Uterus (tissue), 2 donors: ENCODE measurements around the gene FCAR.

Source experiments
- POLR2A ChIP-seq, 2 donors: fragments of 450-650 bp; IDR thresholded peaks; one replicate each; pipeline ENCODE4 v1.6.1; 2016; ENCODE audit warnings: antibody characterized with exemption in 2 of 2, mild to moderate bottlenecking in 1 of 2, moderate library complexity in 1 of 2
- TF ChIP-seq, protein P1 (sequence below), 4 experiments: fragments of 200-600 bp in 2 of 4; fragments of 450-650 bp in 2 of 4; sonication (generic) in 2 of 4; IDR thresholded peaks; one replicate each; pipeline ENCODE4 v1.5.1; 2016 to 2019; ENCODE audit warnings: antibody characterized with exemption in 4 of 4, mild to moderate bottlenecking in 2 of 4, moderate library complexity in 1 of 4

DNA sequence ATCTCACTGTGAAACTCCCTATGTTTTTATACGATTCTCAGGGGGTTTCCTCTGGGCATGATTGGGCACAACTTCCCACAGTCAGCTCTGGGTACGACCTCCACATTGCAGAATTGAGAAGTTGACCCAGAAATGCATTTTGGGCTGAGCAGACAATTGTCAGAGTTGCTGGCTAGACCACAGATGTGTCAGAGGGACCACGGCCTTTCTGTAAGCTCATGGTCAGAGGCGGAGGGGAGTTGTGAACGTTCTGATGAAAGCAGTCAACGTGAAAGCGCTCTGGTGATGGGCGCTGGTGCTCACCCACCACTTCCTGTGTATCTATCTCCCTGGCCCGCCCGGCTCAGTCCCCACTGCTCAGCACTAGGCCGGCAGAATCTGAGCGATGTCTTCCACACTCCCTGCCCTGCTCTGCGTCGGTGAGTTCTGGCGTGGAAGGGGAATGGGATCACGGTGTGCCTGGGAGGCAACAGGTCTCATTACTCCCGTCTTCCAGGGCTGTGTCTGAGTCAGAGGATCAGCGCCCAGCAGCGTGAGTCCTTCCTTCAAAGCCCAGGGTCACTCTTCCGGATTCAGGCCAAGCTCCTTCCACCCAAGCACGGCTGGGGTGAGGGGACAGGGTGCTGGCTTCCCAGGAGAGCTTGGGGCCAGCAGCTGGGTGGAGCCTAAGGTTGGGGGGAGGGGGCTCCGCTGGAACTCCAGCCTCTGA, 31.9 kb downstream of the FCAR start, which contains the start of gene NCR1:
- TF ChIP-seq, protein P1, sequence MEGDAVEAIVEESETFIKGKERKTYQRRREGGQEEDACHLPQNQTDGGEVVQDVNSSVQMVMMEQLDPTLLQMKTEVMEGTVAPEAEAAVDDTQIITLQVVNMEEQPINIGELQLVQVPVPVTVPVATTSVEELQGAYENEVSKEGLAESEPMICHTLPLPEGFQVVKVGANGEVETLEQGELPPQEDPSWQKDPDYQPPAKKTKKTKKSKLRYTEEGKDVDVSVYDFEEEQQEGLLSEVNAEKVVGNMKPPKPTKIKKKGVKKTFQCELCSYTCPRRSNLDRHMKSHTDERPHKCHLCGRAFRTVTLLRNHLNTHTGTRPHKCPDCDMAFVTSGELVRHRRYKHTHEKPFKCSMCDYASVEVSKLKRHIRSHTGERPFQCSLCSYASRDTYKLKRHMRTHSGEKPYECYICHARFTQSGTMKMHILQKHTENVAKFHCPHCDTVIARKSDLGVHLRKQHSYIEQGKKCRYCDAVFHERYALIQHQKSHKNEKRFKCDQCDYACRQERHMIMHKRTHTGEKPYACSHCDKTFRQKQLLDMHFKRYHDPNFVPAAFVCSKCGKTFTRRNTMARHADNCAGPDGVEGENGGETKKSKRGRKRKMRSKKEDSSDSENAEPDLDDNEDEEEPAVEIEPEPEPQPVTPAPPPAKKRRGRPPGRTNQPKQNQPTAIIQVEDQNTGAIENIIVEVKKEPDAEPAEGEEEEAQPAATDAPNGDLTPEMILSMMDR (IDR thresholded peaks at IDR 0.05): no peak
- TF ChIP-seq POLR2A (IDR thresholded peaks at IDR 0.05): no peak
